NCI-H2107 treated with DMSO at 0.1 percent for 48 hours (cell line): ENCODE measurements around the gene CLSTN1.

Experiments
- DNase-seq: peaks from one replicate; lab custom pipeline; 2025; ENCODE audit not compliant: unreplicated experiment; lab: John Stamatoyannopoulos, UW

The CLSTN1 gene

GRCh38 chr1:9823943-9824701 lies at the start of gene CLSTN1:
TSS of gene CLSTN1 (minus strand) at chr1:9823965. CDS start at chr1:9823733, 232 bp downstream.
- DNase-seq = no peak

- DNase-seq = no peak
Measured at GRCh38 chr1:9873385-9873784, 49.6 kb upstream of the CLSTN1 start.

GRCh38 chr1:9872430-9873165 lies 48.8 kb upstream of the CLSTN1 start:
- DNase-seq = no peak

GRCh38 chr1:9871707-9872425 lies 48.1 kb upstream of the CLSTN1 start:
- no peak for DNase-seq

GRCh38 chr1:9871021-9871420 lies 47.3 kb upstream of the CLSTN1 start:
- DNase-seq = no peak

- no peak for DNase-seq
Measured at GRCh38 chr1:9870572-9870971, 46.8 kb upstream of the CLSTN1 start.

GRCh38 chr1:9869831-9870251 lies 46.1 kb upstream of the CLSTN1 start:
- DNase-seq = no peak

GRCh38 chr1:9868244-9868590 lies 44.5 kb upstream of the CLSTN1 start:
- no peak for DNase-seq

GRCh38 chr1:9867408-9868243 lies 43.9 kb upstream of the CLSTN1 start:
- peak; percentile 14 for DNase-seq

GRCh38 chr1:9866836-9867235 lies 43.1 kb upstream of the CLSTN1 start:
- DNase-seq = no peak

GRCh38 chr1:9865724-9866123 lies 42.0 kb upstream of the CLSTN1 start:
- no peak for DNase-seq

GRCh38 chr1:9863371-9863770 lies 39.6 kb upstream of the CLSTN1 start:
- DNase-seq = no peak

GRCh38 chr1:9861360-9861759 lies 37.6 kb upstream of the CLSTN1 start:
- DNase-seq = no peak

- DNase-seq = no peak
Measured at GRCh38 chr1:9860887-9861286, 37.1 kb upstream of the CLSTN1 start.

GRCh38 chr1:9859281-9860014 lies 35.7 kb upstream of the CLSTN1 start:
- DNase-seq = no peak

- no peak for DNase-seq
Measured at GRCh38 chr1:9858293-9859035, 34.7 kb upstream of the CLSTN1 start.

GRCh38 chr1:9855186-9855585 lies 31.4 kb upstream of the CLSTN1 start:
- no peak for DNase-seq

GRCh38 chr1:9853249-9853595 lies 29.5 kb upstream of the CLSTN1 start:
- no peak for DNase-seq

GRCh38 chr1:9852410-9853248 lies 28.9 kb upstream of the CLSTN1 start:
- DNase-seq = no peak
